CD4-positive, alpha-beta T cell (primary cell): ENCODE results near the gene SLC6A3. TPM values are rescaled to one million over a fixed set of nuclear protein-coding genes. Genes with fewer than 3 reads are reported as not detected.
A peak's percentile ranks its signal among the peaks of the same experiment; 100 is the strongest.
"Not testable (repeated sequence)": the region's sequence is repeated elsewhere in the genome, so short reads cannot be mapped to it uniquely, and the experiment has no call there.

Experiments used
- ATAC-seq: fragments of 200-7000 bp; cut with Tn5 transposase; one replicate; pipeline ENCODE4 v1.10.0; 2022; ENCODE audit warnings: mild to moderate bottlenecking; ENCODE audit not compliant: poor library complexity
- CTCF ChIA-PET: fragments of 350-600 bp; sonication (Branson Sonifier 250); formaldehyde crosslinking; loops from one replicate; lab custom pipeline; 2021; ENCODE audit warnings: antibody characterized with exemption, inconsistent platforms; lab: Charles Lee
- POLR2A ChIA-PET: fragments of 350-600 bp; sonication (Branson Sonifier 250); formaldehyde crosslinking; loops from one replicate; lab custom pipeline; 2021; ENCODE audit warnings: antibody characterized with exemption, inconsistent platforms; lab: Charles Lee
- DNase-seq, 14 experiments: peaks; one replicate each; pipeline ENCODE4 v3.0.0-alpha.2; 2013 to 2020; ENCODE audit warnings: mixed read lengths in 2 of 14
- H3K27ac ChIP-seq, 2 donors: one replicate each; pipeline versions ENCODE4 v1.5.1 to v1.7.0; 2013; ENCODE audit warnings: low read length in 2 of 2, low read depth in 1 of 2, mild to moderate bottlenecking in 1 of 2
- H3K27me3 ChIP-seq, 2 experiments: 1 replicate in 1 of 2; 2 replicates in 1 of 2; pipeline versions ENCODE4 v1.6.1 to v1.7.0; 2013; ENCODE audit warnings: low read length in 2 of 2, control low read depth in 1 of 2, mild to moderate bottlenecking in 1 of 2, moderate library complexity in 1 of 2; ENCODE audit not compliant: insufficient read depth in 2 of 2, control insufficient read depth in 1 of 2
- H3K36me3 ChIP-seq: one replicate; pipeline ENCODE4 v1.6.1; 2013; ENCODE audit warnings: low read length, control low read depth; ENCODE audit not compliant: insufficient read depth
- H3K4me1 ChIP-seq: one replicate; pipeline ENCODE4 v1.6.1; 2013; ENCODE audit warnings: low read length, control low read depth; ENCODE audit not compliant: insufficient read depth
- H3K4me3 ChIP-seq: one replicate; pipeline ENCODE4 v1.5.1; 2013; ENCODE audit warnings: mild to moderate bottlenecking, low read length, moderate library complexity
- H3K9me3 ChIP-seq, 2 experiments: 1 replicate in 1 of 2; 2 replicates in 1 of 2; pipeline versions ENCODE4 v1.6.1 to v1.7.0; 2013; ENCODE audit warnings: low read length in 2 of 2, mild to moderate bottlenecking in 2 of 2, control low read depth in 1 of 2, moderate library complexity in 1 of 2; ENCODE audit not compliant: control insufficient read depth in 1 of 2, insufficient read depth in 1 of 2
- H3K27ac Mint-ChIP-seq: one replicate; pipeline ENCODE4 v1.8.0; 2020; ENCODE audit warnings: mixed read lengths
- H3K27me3 Mint-ChIP-seq: one replicate; pipeline ENCODE4 v1.8.0; 2021; ENCODE audit warnings: mixed read lengths
- H3K36me3 Mint-ChIP-seq: one replicate; pipeline ENCODE4 v1.8.0; 2021; ENCODE audit warnings: low read depth, mixed read lengths
- H3K4me1 Mint-ChIP-seq: one replicate; pipeline ENCODE4 v1.8.0; 2021; ENCODE audit warnings: low read depth, mixed read lengths
- H3K4me3 Mint-ChIP-seq: one replicate; pipeline ENCODE4 v1.8.0; 2020; ENCODE audit warnings: mild to moderate bottlenecking, mixed read lengths
- H3K9me3 Mint-ChIP-seq: one replicate; pipeline ENCODE4 v1.8.0; 2020; ENCODE audit warnings: mixed read lengths
- CTCF ChIP-seq: fragments of 200-600 bp; IDR thresholded peaks from one replicate; pipeline ENCODE4 v1.8.0; 2022; ENCODE audit warnings: antibody characterized with exemption, mild to moderate bottlenecking
- intact Hi-C, 2 experiments: fragments of 100-400 bp; cut with DNase I in 1 of 2; cut with micrococcal nuclease in 1 of 2; formaldehyde crosslinking; loops; one replicate each; pipeline versions ENCODE4 v1.15.1 to v1.9.0; 2023 to 2025; cut with DNase I, micrococcal nuclease
- total RNA-seq, 174 experiments: library from RNA in 2 of 174; stranded (reverse) in 2 of 174; gene quantifications; one replicate each; pipeline ENCODE4 v1.2.3 and lab custom pipeline; 2021 to 2026

The SLC6A3 gene
- total RNA-seq, 2 experiments from 2014 or later, result 0.08 TPM; not detected in 1

- Mint-ChIP-seq H3K4me1 (no peaks in the 10 kb centered on the region), H3K27ac (no peak overlapping the region), H3K9me3 (no peaks in the 10 kb centered on the region), H3K27me3 (no peaks in the 10 kb centered on the region), H3K4me3 (no peak overlapping the region), H3K36me3 (peaks cover 42% of the 10 kb centered on the region)
- H3K36me3 ChIP-seq, result peaks cover 26% of the 10 kb centered on the region
- peaks cover 0 to 15% of the 10 kb centered on the region in 2 experiments for H3K9me3 ChIP-seq
- intact Hi-C loops, result no loop called here
- no peaks in the 10 kb centered on the region for H3K27me3 ChIP-seq
- TF ChIP-seq CTCF, result no peak
- POLR2A ChIA-PET, result no interaction called here
- no peak overlapping the region for H3K4me3 ChIP-seq
- no peaks in the 10 kb centered on the region for H3K4me1 ChIP-seq
- DNase-seq, result peak in 1 of 14 experiments; percentile 5
- H3K27ac ChIP-seq, result no peak overlapping the region
- CTCF ChIA-PET, result no interaction called here
- no peak for ATAC-seq
These were observed 16.2 kb upstream of the SLC6A3 start for GRCh38 chr5:1461396-1461795.

GRCh38 chr5:1460054-1460682, 14.9 kb upstream of the SLC6A3 start:
- H3K27me3 Mint-ChIP-seq, result no peaks in the 10 kb centered on the region
- POLR2A ChIA-PET, result no interaction called here
- no peak for TF ChIP-seq CTCF

GRCh38 chr5:1459435-1459834, 14.2 kb upstream of the SLC6A3 start:
- CTCF ChIA-PET, H3K27ac ChIP-seq, ATAC-seq, H3K27ac Mint-ChIP-seq, H3K4me1 Mint-ChIP-seq, H3K9me3 Mint-ChIP-seq, intact Hi-C loops, H3K27me3 ChIP-seq, H3K27me3 Mint-ChIP-seq, H3K4me1 ChIP-seq, H3K9me3 ChIP-seq, H3K4me3 Mint-ChIP-seq, POLR2A ChIA-PET, H3K4me3 ChIP-seq: not testable (repeated sequence)
- DNase-seq, result peak in 1 of 14 experiments; percentile 4
- peaks cover 31% of the 10 kb centered on the region for H3K36me3 Mint-ChIP-seq
- peaks cover 19% of the 10 kb centered on the region for H3K36me3 ChIP-seq

More at GRCh38 chr5:1460054-1460682, 14.9 kb upstream of the SLC6A3 start:
- H3K36me3 Mint-ChIP-seq, result peaks cover 34% of the 10 kb centered on the region
- no peak overlapping the region for H3K4me3 ChIP-seq
- H3K27me3 ChIP-seq, result no peaks in the 10 kb centered on the region
- ATAC-seq (no peak), DNase-seq (peak in 1 of 14 experiments; percentile 12)
- peaks cover 19% of the 10 kb centered on the region for H3K36me3 ChIP-seq
- H3K9me3 ChIP-seq, result peaks cover 3 to 7% of the 10 kb centered on the region in 2 experiments
- H3K4me1 ChIP-seq, result no peaks in the 10 kb centered on the region
- H3K4me1 Mint-ChIP-seq, result no peaks in the 10 kb centered on the region
- no peaks in the 10 kb centered on the region for H3K9me3 Mint-ChIP-seq
- CTCF ChIA-PET, result no interaction called here
- H3K27ac ChIP-seq, result no peak overlapping the region
- H3K4me3 Mint-ChIP-seq, result no peak overlapping the region
- intact Hi-C loops, result no loop called here
- no peak overlapping the region for H3K27ac Mint-ChIP-seq

GRCh38 chr5:1456110-1456881, 11.1 kb upstream of the SLC6A3 start:
- H3K4me3 ChIP-seq, H3K4me1 ChIP-seq, ATAC-seq, H3K27ac ChIP-seq, DNase-seq, H3K4me1 Mint-ChIP-seq, POLR2A ChIA-PET, H3K4me3 Mint-ChIP-seq, H3K36me3 ChIP-seq, H3K27me3 ChIP-seq, CTCF ChIA-PET, H3K27ac Mint-ChIP-seq, intact Hi-C loops: not testable (repeated sequence)
- peaks cover 7 to 17% of the 10 kb centered on the region in 2 experiments for H3K9me3 ChIP-seq
- Mint-ChIP-seq H3K36me3 (peaks cover 22% of the 10 kb centered on the region), H3K27me3 (peaks cover 18% of the 10 kb centered on the region), H3K9me3 (peaks cover 12% of the 10 kb centered on the region)
